Transverse colon (tissue), 4 donors: ENCODE results near the gene UBA52. TPM values are rescaled to one million over a fixed set of nuclear protein-coding genes. Genes with fewer than 3 reads are reported as not detected.

Experiments used
- DNase-seq: peaks from one replicate; pipeline ENCODE4 v3.0.0-alpha.2; 2019
- H3K27ac ChIP-seq, 4 donors: fragments of 200-600 bp; sonication (generic); 2 replicates each; pipeline ENCODE4 v1.5.1; 2016 to 2018; ENCODE audit warnings: inconsistent platforms in 4 of 4
- H3K27me3 ChIP-seq: fragments of 200-600 bp; sonication (generic); 2 replicates; pipeline ENCODE4 v1.5.1; 2017; ENCODE audit warnings: inconsistent platforms
- H3K36me3 ChIP-seq, 4 donors: fragments of 200-600 bp; sonication (generic); 2 replicates each; pipeline ENCODE4 v1.5.1; 2017 to 2019; ENCODE audit warnings: inconsistent platforms in 4 of 4
- H3K4me1 ChIP-seq, 4 donors: fragments of 200-600 bp; sonication (generic); 2 replicates each; pipeline ENCODE4 v1.5.1; 2017 to 2020; ENCODE audit warnings: inconsistent platforms in 4 of 4
- H3K4me3 ChIP-seq, 4 donors: fragments of 200-600 bp; sonication (generic); 1 replicate in 1 of 4; 2 replicates in 3 of 4; pipeline versions ENCODE4 v1.5.1 to v1.6.1; 2017 to 2019; ENCODE audit warnings: inconsistent platforms in 4 of 4
- H3K9me3 ChIP-seq, 2 donors: fragments of 200-600 bp; sonication (generic); 2 replicates each; pipeline ENCODE4 v1.5.1; 2017 to 2019; ENCODE audit warnings: inconsistent platforms in 2 of 2
- EP300 ChIP-seq: sonication (generic); formaldehyde crosslinking; IDR thresholded peaks from one replicate; pipeline ENCODE4 v1.6.1; 2017; ENCODE audit warnings: antibody characterized with exemption, low read depth
- POLR2A ChIP-seq: fragments of 450-650 bp; IDR thresholded peaks from one replicate; pipeline ENCODE4 v1.6.1; 2016; ENCODE audit warnings: antibody characterized with exemption, mild to moderate bottlenecking, moderate library complexity
- POLR2AphosphoS5 ChIP-seq, 3 donors: sonication (generic); formaldehyde crosslinking; IDR thresholded peaks; one replicate each; pipeline ENCODE4 v1.6.1; 2016; ENCODE audit warnings: antibody characterized with exemption in 3 of 3
- WGBS, 2 donors: methylation state at CpG; one replicate each; pipeline ENCODE4 v1.1.5; 2018; ENCODE audit warnings: low coverage in 1 of 2; 5-methylcytosine and 5-hydroxymethylcytosine counted together
- in situ Hi-C, 4 donors: fragments of 200-750 bp; cut with MboI; loops; one replicate each; pipeline versions ENCODE4 v1.15.0 to v1.15.1; 2017; ENCODE audit warnings: low sequenced_read_pairs in 3 of 4, low pct_ligation_motif_present in 1 of 4, low pct_unique_long_range_greater_than_20kb in 1 of 4
- intact Hi-C: fragments of 100-400 bp; cut with DNase I; formaldehyde crosslinking; loops from one replicate; pipeline ENCODE4 v1.15.1; 2023; ENCODE audit warnings: low total_unique reads
- total RNA-seq, 4 donors: library from RNA; depleted of rRNA; stranded (reverse); fragments of >200 nt; gene quantifications; one replicate each; pipeline ENCODE4 v1.1.0, GENCODE V29; 2016
- TF ChIP-seq, protein P1 (sequence below), 5 experiments: fragments of 200-600 bp in 3 of 5; fragments of 450-650 bp in 2 of 5; sonication (generic) in 3 of 5; IDR thresholded peaks; 1 replicate in 2 of 5; 2 replicates in 3 of 5; pipeline ENCODE4 v1.5.1; 2016 to 2017; ENCODE audit warnings: antibody characterized with exemption in 5 of 5, inconsistent platforms in 3 of 5, mild to moderate bottlenecking in 2 of 5, moderate library complexity in 1 of 5

UBA52 gene
- total RNA-seq, 4 donors from 2014 or later = 421 to 735 (median 566) TPM

DNA sequence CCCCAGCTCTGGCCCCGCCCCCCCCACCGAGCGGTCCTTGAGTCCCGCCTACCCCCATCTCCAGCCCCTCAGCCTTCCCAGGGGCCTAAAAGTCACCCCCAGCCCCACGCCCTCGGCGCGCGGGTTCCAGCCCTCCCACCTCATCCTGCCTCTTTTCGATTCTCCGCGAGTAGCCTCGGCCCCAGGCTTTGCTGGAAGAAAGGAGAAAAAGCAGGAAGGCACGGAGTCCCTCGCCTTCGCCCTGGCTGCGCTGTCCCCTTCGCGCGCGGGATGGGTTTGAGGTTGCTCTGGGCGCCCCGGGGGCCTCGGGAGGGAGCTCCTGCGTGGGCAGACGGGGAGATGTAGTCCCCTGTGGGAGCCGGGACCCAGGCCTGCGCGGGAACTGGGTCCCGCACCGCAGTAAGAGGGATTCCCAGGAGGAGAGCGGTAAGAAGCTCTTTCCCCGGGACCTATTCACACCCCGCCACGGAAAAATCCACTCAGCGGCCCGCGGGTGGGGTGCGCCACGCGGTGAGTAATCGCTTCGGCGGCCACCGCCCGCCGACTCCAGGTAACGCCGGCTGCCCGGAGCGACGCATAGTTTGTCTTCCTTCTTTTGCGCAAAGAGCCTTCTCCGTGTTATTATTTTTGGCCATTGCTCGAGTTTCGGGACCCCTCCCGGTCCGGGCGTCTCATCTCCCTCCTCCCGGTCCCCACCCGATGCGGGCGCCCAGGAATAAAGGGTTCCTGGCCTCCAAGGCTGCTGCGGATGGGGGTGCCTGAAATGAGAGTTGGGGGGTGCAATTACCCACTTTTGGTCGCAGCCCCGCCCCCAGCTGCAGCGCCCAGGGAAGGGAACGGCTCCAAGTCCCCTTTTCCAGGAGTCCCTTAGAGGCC lies 35.8 kb downstream of the UBA52 start:
- no peak for DNase-seq
- intact Hi-C loops (no loop called here), in situ Hi-C loops (loop anchor here in 1 of 4 donors (25.0 kb wide), 1 partner anchor 205 kb away; no protein-coding TSS in a partner anchor)
- TF ChIP-seq EP300 (no peak), POLR2AphosphoS5 (IDR thresholded peaks at IDR 0.05) (no peak), POLR2A (no peak)
- TF ChIP-seq, protein P1, sequence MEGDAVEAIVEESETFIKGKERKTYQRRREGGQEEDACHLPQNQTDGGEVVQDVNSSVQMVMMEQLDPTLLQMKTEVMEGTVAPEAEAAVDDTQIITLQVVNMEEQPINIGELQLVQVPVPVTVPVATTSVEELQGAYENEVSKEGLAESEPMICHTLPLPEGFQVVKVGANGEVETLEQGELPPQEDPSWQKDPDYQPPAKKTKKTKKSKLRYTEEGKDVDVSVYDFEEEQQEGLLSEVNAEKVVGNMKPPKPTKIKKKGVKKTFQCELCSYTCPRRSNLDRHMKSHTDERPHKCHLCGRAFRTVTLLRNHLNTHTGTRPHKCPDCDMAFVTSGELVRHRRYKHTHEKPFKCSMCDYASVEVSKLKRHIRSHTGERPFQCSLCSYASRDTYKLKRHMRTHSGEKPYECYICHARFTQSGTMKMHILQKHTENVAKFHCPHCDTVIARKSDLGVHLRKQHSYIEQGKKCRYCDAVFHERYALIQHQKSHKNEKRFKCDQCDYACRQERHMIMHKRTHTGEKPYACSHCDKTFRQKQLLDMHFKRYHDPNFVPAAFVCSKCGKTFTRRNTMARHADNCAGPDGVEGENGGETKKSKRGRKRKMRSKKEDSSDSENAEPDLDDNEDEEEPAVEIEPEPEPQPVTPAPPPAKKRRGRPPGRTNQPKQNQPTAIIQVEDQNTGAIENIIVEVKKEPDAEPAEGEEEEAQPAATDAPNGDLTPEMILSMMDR (IDR thresholded peaks at IDR 0.05) = no peak
- no peaks in the 10 kb centered on the region for H3K9me3 ChIP-seq
- peaks cover 13 to 44% (median 35%) of the 10 kb centered on the region in 4 donors for H3K4me1 ChIP-seq
- H3K27ac ChIP-seq = no peak overlapping the region
- 3% methylated on average over 57 of the region's 68 CpGs; no CpG with 5 or more reads in 1 of the 2 donors for WGBS, 2 donors
- H3K36me3 ChIP-seq = no peaks in the 10 kb centered on the region
- peaks cover 96% of the 10 kb centered on the region for H3K27me3 ChIP-seq
- peak overlapping the region in 1 of 4 donors; percentile 20 for H3K4me3 ChIP-seq

DNA sequence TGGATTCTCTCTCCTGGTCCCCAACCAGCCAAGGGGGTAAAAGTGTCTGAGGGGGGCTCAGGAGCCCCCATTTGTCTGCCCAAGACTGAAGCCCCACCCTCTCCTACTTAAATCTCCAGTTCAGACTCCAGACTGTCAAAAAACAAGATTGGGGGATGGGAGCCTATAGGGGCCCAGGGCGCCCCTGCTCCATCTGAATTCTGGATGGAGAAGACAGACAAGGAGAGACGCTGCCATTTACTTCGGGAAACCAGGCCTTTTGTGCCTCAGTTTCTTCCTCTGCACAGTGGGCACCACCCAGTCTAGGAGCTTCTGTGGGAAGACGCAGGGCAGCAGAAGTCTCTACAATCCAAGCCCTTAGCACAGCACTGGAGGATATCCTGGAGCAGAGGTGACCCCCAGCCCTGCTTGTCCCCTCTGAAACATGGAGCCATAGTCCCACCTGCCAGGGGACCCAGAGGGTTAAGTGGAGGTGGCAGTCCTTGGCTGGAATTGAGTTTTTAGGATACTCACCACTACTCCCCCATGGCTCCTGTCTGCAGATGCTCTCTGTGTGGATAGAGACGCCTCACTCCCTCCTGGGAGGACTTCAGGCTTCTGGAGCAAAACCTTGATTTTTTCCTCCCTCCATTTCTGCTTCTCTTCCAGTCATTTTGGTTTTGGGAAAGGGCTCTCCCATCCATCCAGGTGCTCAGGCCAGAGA lies 36.6 kb downstream of the UBA52 start:
- peaks cover 13 to 51% (median 41%) of the 10 kb centered on the region in 4 donors for H3K4me1 ChIP-seq
- in situ Hi-C loops = loop anchor here in 1 of 4 donors (25.0 kb wide), 1 partner anchor 204 kb away; no protein-coding TSS in a partner anchor

DNA sequence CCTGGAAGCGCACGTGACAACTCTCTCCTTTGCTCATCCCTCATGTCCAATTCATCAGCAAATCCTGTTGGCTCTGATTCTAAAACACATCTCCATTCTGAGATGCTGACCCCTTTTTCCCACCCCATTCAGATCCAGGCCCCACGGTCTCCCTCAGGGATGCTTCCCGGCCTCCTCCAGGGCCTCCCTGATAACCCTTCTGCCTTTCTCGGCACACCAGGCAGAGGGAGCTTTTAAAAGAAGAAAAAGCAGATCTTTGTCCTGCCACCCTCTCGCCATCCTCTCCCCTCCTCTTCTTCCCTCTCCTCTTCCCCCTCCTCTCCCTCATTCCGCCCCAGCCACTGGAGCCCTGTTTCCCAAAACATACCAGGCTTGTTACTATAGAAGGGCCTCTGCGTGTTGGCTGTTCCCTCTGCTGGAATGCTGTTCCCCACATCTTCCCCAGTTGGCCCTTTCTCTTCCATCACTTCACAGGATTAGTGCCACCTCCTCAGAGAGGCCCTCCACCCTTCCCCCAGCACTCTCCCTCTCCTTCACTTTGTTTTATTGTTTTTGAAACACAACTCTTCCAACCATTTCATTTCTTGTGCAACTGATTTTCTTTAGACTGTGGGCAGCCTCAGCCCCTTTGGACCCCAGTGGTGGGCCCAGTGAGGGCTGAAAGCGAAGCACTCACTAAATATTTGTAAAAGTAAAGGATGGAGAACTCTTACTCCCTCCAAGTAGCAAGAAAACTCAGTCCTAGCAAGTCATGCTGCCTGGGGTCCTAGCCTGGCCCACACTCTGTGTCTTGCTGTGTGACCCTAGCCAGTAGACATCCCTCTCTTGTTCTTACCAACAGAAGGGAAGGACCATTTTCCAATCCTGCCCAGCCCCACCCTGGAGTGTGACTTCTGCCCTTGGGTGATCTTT lies 37.4 kb downstream of the UBA52 start:
- no peak overlapping the region for H3K4me3 ChIP-seq
- DNase-seq = no peak
- WGBS, 2 donors = 39 to 52% methylated on average over 5 to 9 of the region's 9 CpGs
- H3K27ac ChIP-seq = no peak overlapping the region
- no peaks in the 10 kb centered on the region for H3K36me3 ChIP-seq
- H3K9me3 ChIP-seq = no peaks in the 10 kb centered on the region
- intact Hi-C loops = no loop called here
- H3K27me3 ChIP-seq = peaks cover 96% of the 10 kb centered on the region
- no peak for TF ChIP-seq EP300
- no peak for TF ChIP-seq POLR2AphosphoS5 (IDR thresholded peaks at IDR 0.05)
- no peak for TF ChIP-seq POLR2A
- TF ChIP-seq, protein P1 (IDR thresholded peaks at IDR 0.05) = no peak
- in situ Hi-C loops = loop anchor here in 1 of 4 donors (25.0 kb wide), 1 partner anchor 203 kb away; no protein-coding TSS in a partner anchor
- peaks cover 13 to 46% (median 38%) of the 10 kb centered on the region in 4 donors for H3K4me1 ChIP-seq

More for the DNA sequence above, 36.6 kb downstream of the UBA52 start:
- no peak for DNase-seq
- Histone ChIP-seq H3K27me3 (peaks cover 96% of the 10 kb centered on the region), H3K27ac (no peak overlapping the region), H3K4me3 (no peak overlapping the region), H3K36me3 (no peaks in the 10 kb centered on the region), H3K9me3 (no peaks in the 10 kb centered on the region)
- 32 to 40% methylated on average over 3 to 5 of the region's 5 CpGs for WGBS, 2 donors
- intact Hi-C loops = no loop called here
- TF ChIP-seq EP300 = no peak
- TF ChIP-seq, protein P1 (IDR thresholded peaks at IDR 0.05) = no peak
- TF ChIP-seq POLR2AphosphoS5 (IDR thresholded peaks at IDR 0.05) = no peak
- TF ChIP-seq POLR2A = no peak
